GM23248 (cell line): ENCODE data around the gene SBK3.
"Not testable (repeated sequence)": the region's sequence is repeated elsewhere in the genome, so short reads cannot be mapped to it uniquely, and the experiment has no call there.

Experiments
- EZH2 ChIP-seq: fragments of 200-600 bp; sonication (generic); IDR thresholded peaks from 2 replicates; pipeline ENCODE4 v1.6.1; 2018; ENCODE audit warnings: antibody characterized with exemption, mild to moderate bottlenecking; ENCODE audit not compliant: insufficient read depth, poor library complexity, severe bottlenecking
- EZH2phosphoT487 ChIP-seq: fragments of 200-600 bp; sonication (generic); IDR thresholded peaks from 2 replicates; pipeline ENCODE4 v1.6.1; 2018; ENCODE audit warnings: antibody characterized with exemption, moderate library complexity, mild to moderate bottlenecking, low read depth; ENCODE audit not compliant: insufficient read depth

- not testable (repeated sequence) for TF ChIP-seq EZH2, EZH2phosphoT487
These were observed 48.5 kb downstream of the SBK3 start for GRCh38 chr19:55496820-55497219.
